Vagina (tissue), 2 donors: ENCODE measurements around the gene KDM8. TPM values are rescaled to one million over a fixed set of nuclear protein-coding genes. Genes with fewer than 3 reads are reported as not detected.

Source experiments
- DNase-seq, 2 donors: peaks; one replicate each; pipeline ENCODE4 v3.0.0-alpha.2; 2017; ENCODE audit errors: extremely low spot score in 2 of 2
- H3K27ac ChIP-seq: fragments of 200-600 bp; sonication (generic); one replicate; pipeline ENCODE4 v1.5.1; 2019
- H3K27me3 ChIP-seq: fragments of 200-600 bp; sonication (generic); one replicate; pipeline ENCODE4 v1.5.1; 2019
- H3K36me3 ChIP-seq, 2 donors: fragments of 200-600 bp; sonication (generic); one replicate each; pipeline ENCODE4 v1.5.1; 2017 to 2019
- H3K4me1 ChIP-seq: fragments of 200-600 bp; sonication (generic); one replicate; pipeline ENCODE4 v1.5.1; 2019
- H3K4me3 ChIP-seq, 2 donors: fragments of 200-600 bp; sonication (generic); 1 replicate in 1 of 2; 2 replicates in 1 of 2; pipeline ENCODE4 v1.5.1; 2016 to 2019
- H3K9me3 ChIP-seq: fragments of 200-600 bp; sonication (generic); one replicate; pipeline ENCODE4 v1.5.1; 2019
- CTCF ChIP-seq, 3 experiments: fragments of 450-650 bp in 2 of 3; fragments of 200-600 bp in 1 of 3; sonication (generic) in 1 of 3; IDR thresholded peaks; one replicate each; pipeline ENCODE4 v1.5.1; 2017 to 2019; ENCODE audit warnings: antibody characterized with exemption in 3 of 3, mild to moderate bottlenecking in 2 of 3, moderate library complexity in 2 of 3
- POLR2A ChIP-seq, 2 donors: fragments of 450-650 bp; IDR thresholded peaks; one replicate each; pipeline ENCODE4 v1.6.1; 2017; ENCODE audit warnings: antibody characterized with exemption in 2 of 2, mild to moderate bottlenecking in 2 of 2, moderate library complexity in 2 of 2
- POLR2AphosphoS5 ChIP-seq, 2 donors: sonication (generic); formaldehyde crosslinking; IDR thresholded peaks; one replicate each; pipeline ENCODE4 v1.9.0; 2017; ENCODE audit warnings: antibody characterized with exemption in 2 of 2, mild to moderate bottlenecking in 2 of 2, low read depth in 1 of 2; ENCODE audit not compliant: insufficient read depth in 1 of 2
- intact Hi-C: fragments of 100-400 bp; cut with DNase I; formaldehyde crosslinking; loops from one replicate; pipeline ENCODE4 v1.15.1; 2023
- total RNA-seq: library from RNA; depleted of rRNA; stranded (reverse); fragments of >200 nt; gene quantifications from one replicate; pipeline ENCODE4 v1.2.3, GENCODE V29; 2016

Gene KDM8
- total RNA-seq, 1 donor from 2014 or later: 1.5 TPM

GRCh38 chr16:27242868-27243590 lies 39.7 kb downstream of the KDM8 start:
- peak overlapping the region; percentile 19 to 33 for H3K4me3 ChIP-seq
- no peaks in the 10 kb centered on the region for H3K36me3 ChIP-seq
- no peaks in the 10 kb centered on the region for H3K27me3 ChIP-seq
- peak; percentile 87 to 95 for DNase-seq
- intact Hi-C loops: loop anchor here (5.0 kb wide), 1 partner anchor 84 kb away; no protein-coding TSS in a partner anchor
- no peak for TF ChIP-seq POLR2A (IDR thresholded peaks at IDR 0.05)
- TF ChIP-seq CTCF (IDR thresholded peaks at IDR 0.05): no peak
- TF ChIP-seq POLR2AphosphoS5 (IDR thresholded peaks at IDR 0.05; ENCODE audit: insufficient read depth in 1 of 2, low read depth in 1 of 2): peak; percentile 46 to 60
- peaks cover 66% of the 10 kb centered on the region for H3K4me1 ChIP-seq
- peak overlapping the region; percentile 83 for H3K27ac ChIP-seq
- H3K9me3 ChIP-seq: no peaks in the 10 kb centered on the region

GRCh38 chr16:27243725-27244362 lies 40.5 kb downstream of the KDM8 start:
- Histone ChIP-seq H3K27ac (peak overlapping the region; percentile 83), H3K27me3 (no peaks in the 10 kb centered on the region), H3K9me3 (no peaks in the 10 kb centered on the region), H3K4me3 (no peak overlapping the region), H3K36me3 (no peaks in the 10 kb centered on the region), H3K4me1 (peaks cover 62% of the 10 kb centered on the region)
- DNase-seq: peak in 1 of 2 donors; percentile 77
- intact Hi-C loops: loop anchor here (5.0 kb wide), 1 partner anchor 83 kb away; no protein-coding TSS in a partner anchor
- no peak for TF ChIP-seq CTCF (IDR thresholded peaks at IDR 0.05)
- TF ChIP-seq POLR2A (IDR thresholded peaks at IDR 0.05): no peak
- no peak for TF ChIP-seq POLR2AphosphoS5 (IDR thresholded peaks at IDR 0.05; ENCODE audit: insufficient read depth in 1 of 2, low read depth in 1 of 2)

GRCh38 chr16:27244363-27244755 lies 41.0 kb downstream of the KDM8 start:
- H3K4me1 ChIP-seq: peaks cover 62% of the 10 kb centered on the region
- intact Hi-C loops: loop anchor here (5.0 kb wide), 1 partner anchor 83 kb away; no protein-coding TSS in a partner anchor
- TF ChIP-seq POLR2A (IDR thresholded peaks at IDR 0.05) (no peak), POLR2AphosphoS5 (IDR thresholded peaks at IDR 0.05; ENCODE audit: insufficient read depth in 1 of 2, low read depth in 1 of 2) (no peak), CTCF (IDR thresholded peaks at IDR 0.05) (no peak)

DNA sequence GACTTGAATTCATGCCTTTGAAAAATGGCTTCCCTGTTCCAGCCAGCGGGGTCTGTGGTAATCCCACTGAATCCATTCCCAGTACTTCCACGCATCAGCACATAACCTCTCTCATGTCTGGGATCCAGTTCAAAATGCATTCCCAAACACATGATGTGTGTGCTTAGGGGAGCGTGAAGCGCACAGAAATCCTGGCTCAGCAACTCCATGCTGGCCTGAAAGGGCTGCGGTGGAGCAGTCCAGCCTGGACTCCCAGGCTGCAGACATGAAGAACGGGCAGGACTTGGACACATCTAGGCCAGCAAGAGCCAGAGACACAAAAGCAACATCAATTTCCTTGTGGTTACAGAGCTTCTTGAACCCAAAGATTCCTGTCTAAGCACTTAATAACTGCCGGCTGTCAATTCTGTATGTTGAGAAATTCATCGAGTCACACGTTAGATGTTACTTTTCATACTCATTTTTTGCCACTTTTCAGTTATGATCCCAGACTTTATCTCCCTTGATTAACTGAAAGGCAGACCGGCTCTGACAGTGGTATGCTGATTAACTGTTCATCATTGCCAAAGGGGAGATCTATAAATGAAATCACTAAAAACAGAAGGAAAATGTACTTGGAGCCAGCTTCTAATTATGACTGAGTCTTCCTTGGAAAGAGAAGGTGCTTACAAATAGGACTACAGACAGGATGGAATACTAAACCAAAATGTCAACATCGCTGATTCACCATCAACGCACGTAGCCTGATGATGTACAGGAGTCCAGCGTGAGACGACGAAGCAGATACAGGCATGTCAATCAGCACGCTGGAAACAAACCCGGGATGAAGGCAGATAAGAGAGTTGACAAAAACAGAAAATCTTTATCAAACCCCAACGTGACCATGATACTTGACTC lies 42.2 kb downstream of the KDM8 start:
- peak overlapping the region; percentile 83 for H3K27ac ChIP-seq
- no peaks in the 10 kb centered on the region for H3K9me3 ChIP-seq
- TF ChIP-seq POLR2A (IDR thresholded peaks at IDR 0.05) (peak in 1 of 2 donors; percentile 4), POLR2AphosphoS5 (IDR thresholded peaks at IDR 0.05; ENCODE audit: insufficient read depth in 1 of 2, low read depth in 1 of 2) (peak; percentile 65 to 79), CTCF (IDR thresholded peaks at IDR 0.05) (no peak)
- no peaks in the 10 kb centered on the region for H3K36me3 ChIP-seq
- DNase-seq: peak; percentile 64 to 95
- peaks cover 61% of the 10 kb centered on the region for H3K4me1 ChIP-seq
- no peaks in the 10 kb centered on the region for H3K27me3 ChIP-seq
- intact Hi-C loops: no loop called here
- H3K4me3 ChIP-seq: no peak overlapping the region

More at GRCh38 chr16:27244363-27244755, 41.0 kb downstream of the KDM8 start:
- Histone ChIP-seq H3K27me3 (no peaks in the 10 kb centered on the region), H3K4me3 (no peak overlapping the region), H3K27ac (peak overlapping the region; percentile 83), H3K36me3 (no peaks in the 10 kb centered on the region), H3K9me3 (no peaks in the 10 kb centered on the region)
- DNase-seq: peak in 1 of 2 donors; percentile 83
